ENCODE results near the gene MAF. TPM values are rescaled to one million over a fixed set of nuclear protein-coding genes. Genes with fewer than 3 reads are reported as not detected.

The MAF gene
- polyA plus RNA-seq, 1 donor from 2014 or later = 2.1 TPM

- H3K9me3 ChIP-seq (ENCODE audit: low read length) = no peaks in the 10 kb centered on the region
- H3K27ac ChIP-seq (ENCODE audit: low read length) = no peak overlapping the region
- no peak overlapping the region for H2AFZ ChIP-seq (ENCODE audit: low read depth, low read length)
- H4K20me1 ChIP-seq (ENCODE audit: insufficient read depth) = no peaks in the 10 kb centered on the region
- H3K9ac ChIP-seq (ENCODE audit: low read length) = no peak overlapping the region
- H3K27me3 ChIP-seq (ENCODE audit: insufficient read depth, low read depth, low read length) = no peaks in the 10 kb centered on the region
- no peak for TF ChIP-seq EP300 (conservative IDR thresholded peaks at IDR 0.05; ENCODE audit: poor library complexity, severe bottlenecking)
- TF ChIP-seq TAF1 (IDR thresholded peaks at IDR 0.05; ENCODE audit: low read depth) = no peak
- TF ChIP-seq CTCF (IDR thresholded peaks at IDR 0.05; ENCODE audit: poor library complexity, severe bottlenecking) = no peak
- TF ChIP-seq SMC3 (conservative IDR thresholded peaks at IDR 0.05; ENCODE audit: poor library complexity) = no peak
- no peak for TF ChIP-seq EZH2 (IDR thresholded peaks at IDR 0.05; ENCODE audit: borderline replicate concordance, insufficient read depth, low read length, poor library complexity, severe bottlenecking)
- no peak for TF ChIP-seq MXI1 (conservative IDR thresholded peaks at IDR 0.05; ENCODE audit: poor library complexity, severe bottlenecking)
- no peak for TF ChIP-seq POLR2AphosphoS5 (IDR thresholded peaks at IDR 0.05)
- no peak for TF ChIP-seq RAD21 (conservative IDR thresholded peaks at IDR 0.05)
- TF ChIP-seq REST (IDR thresholded peaks at IDR 0.05; ENCODE audit: borderline replicate concordance) = no peak
- H3K4me3 ChIP-seq (ENCODE audit: low read length) = no peak overlapping the region
- H3K9me2 ChIP-seq (ENCODE audit: insufficient read depth, low read length) = no peaks in the 10 kb centered on the region
- no peaks in the 10 kb centered on the region for H3K79me2 ChIP-seq (replicated peaks; ENCODE audit: insufficient read depth, low read length)
- no peak overlapping the region for H3K4me2 ChIP-seq (ENCODE audit: low read length)
- no peaks in the 10 kb centered on the region for H3K36me3 ChIP-seq (ENCODE audit: insufficient read depth, low read length)
- H3F3A ChIP-seq (ENCODE audit: insufficient read depth, low read length, poor library complexity, severe bottlenecking) = no peaks in the 10 kb centered on the region
Observed at GRCh38 chr16:79613009-79613408, 12.5 kb upstream of the MAF start.

- Histone ChIP-seq H3F3A (ENCODE audit: insufficient read depth, low read length, poor library complexity, severe bottlenecking) (no peaks in the 10 kb centered on the region), H4K20me1 (ENCODE audit: insufficient read depth) (no peaks in the 10 kb centered on the region), H3K4me3 (ENCODE audit: low read length) (no peak overlapping the region), H3K27me3 (ENCODE audit: insufficient read depth, low read depth, low read length) (no peaks in the 10 kb centered on the region), H3K36me3 (ENCODE audit: insufficient read depth, low read length) (no peaks in the 10 kb centered on the region), H3K4me2 (ENCODE audit: low read length) (no peak overlapping the region), H2AFZ (ENCODE audit: low read depth, low read length) (no peak overlapping the region), H3K9ac (ENCODE audit: low read length) (no peak overlapping the region), H3K79me2 (replicated peaks; ENCODE audit: insufficient read depth, low read length) (no peaks in the 10 kb centered on the region), H3K27ac (ENCODE audit: low read length) (no peak overlapping the region), H3K9me2 (ENCODE audit: insufficient read depth, low read length) (no peaks in the 10 kb centered on the region), H3K9me3 (ENCODE audit: low read length) (no peaks in the 10 kb centered on the region)
- no peak for TF ChIP-seq TAF1 (IDR thresholded peaks at IDR 0.05; ENCODE audit: low read depth)
- TF ChIP-seq EP300 (conservative IDR thresholded peaks at IDR 0.05; ENCODE audit: poor library complexity, severe bottlenecking) = no peak
- TF ChIP-seq RAD21 (conservative IDR thresholded peaks at IDR 0.05) = no peak
- TF ChIP-seq CTCF (IDR thresholded peaks at IDR 0.05; ENCODE audit: poor library complexity, severe bottlenecking) = no peak
- no peak for TF ChIP-seq EZH2 (IDR thresholded peaks at IDR 0.05; ENCODE audit: borderline replicate concordance, insufficient read depth, low read length, poor library complexity, severe bottlenecking)
Observed at GRCh38 chr16:79612207-79612606, 11.7 kb upstream of the MAF start.
